Coronary artery (tissue), 2 donors: ENCODE data around the gene ADRM1.
A peak's percentile ranks its signal among the peaks of the same experiment; 100 is the strongest.

ENCODE experiments used
- DNase-seq: peaks from one replicate; pipeline ENCODE4 v3.0.0-alpha.2; 2017; ENCODE audit warnings: low spot score
- H3K27ac ChIP-seq, 2 donors: fragments of 200-600 bp; sonication (generic); one replicate each; pipeline ENCODE4 v1.5.1; 2016 to 2019
- H3K4me3 ChIP-seq: fragments of 200-600 bp; sonication (generic); 2 replicates; pipeline ENCODE4 v1.5.1; 2016; ENCODE audit warnings: mild to moderate bottlenecking, moderate library complexity
- TF ChIP-seq, protein P1 (sequence below): fragments of 200-600 bp; sonication (generic); IDR thresholded peaks from one replicate; pipeline ENCODE4 v1.5.1; 2019; ENCODE audit warnings: antibody characterized with exemption

Gene ADRM1

DNA sequence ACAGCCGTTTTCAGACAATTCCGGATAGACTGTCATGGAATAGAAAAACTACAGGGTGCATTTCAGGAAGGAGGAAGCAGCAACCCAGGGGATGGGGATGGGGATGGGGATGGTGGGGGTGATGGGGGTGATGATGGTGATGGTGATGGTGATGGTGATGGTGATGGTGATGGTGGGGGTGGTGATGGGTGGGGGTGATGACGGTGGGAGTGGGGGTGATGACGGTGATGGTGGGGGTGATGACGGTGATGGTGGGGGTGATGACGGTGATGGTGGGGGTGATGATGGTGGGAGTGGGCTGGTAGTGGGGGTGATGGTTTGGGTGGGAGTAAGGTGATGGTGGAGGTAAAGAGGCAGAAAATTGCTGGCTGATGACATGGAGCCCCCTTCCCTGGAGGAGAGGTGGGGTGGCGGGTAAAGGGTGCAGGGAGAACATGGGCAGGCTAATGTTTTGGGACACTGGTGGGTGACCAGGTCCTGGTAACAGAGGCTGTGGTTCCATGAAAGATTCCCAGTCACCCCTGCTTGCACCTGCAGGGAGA is 46.8 kb downstream of the ADRM1 start:
- TF ChIP-seq, protein P1, sequence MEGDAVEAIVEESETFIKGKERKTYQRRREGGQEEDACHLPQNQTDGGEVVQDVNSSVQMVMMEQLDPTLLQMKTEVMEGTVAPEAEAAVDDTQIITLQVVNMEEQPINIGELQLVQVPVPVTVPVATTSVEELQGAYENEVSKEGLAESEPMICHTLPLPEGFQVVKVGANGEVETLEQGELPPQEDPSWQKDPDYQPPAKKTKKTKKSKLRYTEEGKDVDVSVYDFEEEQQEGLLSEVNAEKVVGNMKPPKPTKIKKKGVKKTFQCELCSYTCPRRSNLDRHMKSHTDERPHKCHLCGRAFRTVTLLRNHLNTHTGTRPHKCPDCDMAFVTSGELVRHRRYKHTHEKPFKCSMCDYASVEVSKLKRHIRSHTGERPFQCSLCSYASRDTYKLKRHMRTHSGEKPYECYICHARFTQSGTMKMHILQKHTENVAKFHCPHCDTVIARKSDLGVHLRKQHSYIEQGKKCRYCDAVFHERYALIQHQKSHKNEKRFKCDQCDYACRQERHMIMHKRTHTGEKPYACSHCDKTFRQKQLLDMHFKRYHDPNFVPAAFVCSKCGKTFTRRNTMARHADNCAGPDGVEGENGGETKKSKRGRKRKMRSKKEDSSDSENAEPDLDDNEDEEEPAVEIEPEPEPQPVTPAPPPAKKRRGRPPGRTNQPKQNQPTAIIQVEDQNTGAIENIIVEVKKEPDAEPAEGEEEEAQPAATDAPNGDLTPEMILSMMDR = no peak
- Histone ChIP-seq H3K4me3 (no peak overlapping the region), H3K27ac (peak overlapping the region in 1 of 2 donors; percentile 95)
- no peak for DNase-seq

DNA sequence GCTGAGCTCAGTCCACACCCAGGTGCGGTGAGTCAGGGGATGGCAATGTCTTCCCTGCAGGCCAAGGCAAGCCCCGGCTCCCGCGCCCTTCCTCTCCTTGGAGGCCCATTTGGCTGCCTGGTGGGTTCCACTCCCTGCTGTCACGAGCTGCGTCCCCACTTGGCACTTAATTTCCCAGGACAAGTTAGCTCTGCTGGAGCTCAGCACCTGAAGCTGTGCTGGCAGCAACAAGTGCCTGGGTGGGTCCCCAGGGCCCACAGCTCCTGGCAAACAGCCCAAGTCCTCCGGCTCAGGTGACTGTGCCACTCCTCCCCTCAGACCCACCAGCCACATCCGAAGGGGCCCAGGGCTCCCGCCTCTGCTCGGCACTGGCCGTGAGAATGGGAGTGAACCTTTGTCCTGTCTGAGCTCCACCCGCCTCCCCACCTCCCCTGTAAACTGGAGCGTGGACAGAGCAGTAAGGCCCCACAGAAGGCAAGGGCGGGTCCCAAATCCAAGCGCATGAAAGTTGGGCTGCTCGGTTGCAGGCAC is 47.4 kb downstream of the ADRM1 start:
- DNase-seq = no peak
- TF ChIP-seq, protein P1 = no peak
- Histone ChIP-seq H3K27ac (peak overlapping the region; percentile 19 to 95), H3K4me3 (no peak overlapping the region)

DNA sequence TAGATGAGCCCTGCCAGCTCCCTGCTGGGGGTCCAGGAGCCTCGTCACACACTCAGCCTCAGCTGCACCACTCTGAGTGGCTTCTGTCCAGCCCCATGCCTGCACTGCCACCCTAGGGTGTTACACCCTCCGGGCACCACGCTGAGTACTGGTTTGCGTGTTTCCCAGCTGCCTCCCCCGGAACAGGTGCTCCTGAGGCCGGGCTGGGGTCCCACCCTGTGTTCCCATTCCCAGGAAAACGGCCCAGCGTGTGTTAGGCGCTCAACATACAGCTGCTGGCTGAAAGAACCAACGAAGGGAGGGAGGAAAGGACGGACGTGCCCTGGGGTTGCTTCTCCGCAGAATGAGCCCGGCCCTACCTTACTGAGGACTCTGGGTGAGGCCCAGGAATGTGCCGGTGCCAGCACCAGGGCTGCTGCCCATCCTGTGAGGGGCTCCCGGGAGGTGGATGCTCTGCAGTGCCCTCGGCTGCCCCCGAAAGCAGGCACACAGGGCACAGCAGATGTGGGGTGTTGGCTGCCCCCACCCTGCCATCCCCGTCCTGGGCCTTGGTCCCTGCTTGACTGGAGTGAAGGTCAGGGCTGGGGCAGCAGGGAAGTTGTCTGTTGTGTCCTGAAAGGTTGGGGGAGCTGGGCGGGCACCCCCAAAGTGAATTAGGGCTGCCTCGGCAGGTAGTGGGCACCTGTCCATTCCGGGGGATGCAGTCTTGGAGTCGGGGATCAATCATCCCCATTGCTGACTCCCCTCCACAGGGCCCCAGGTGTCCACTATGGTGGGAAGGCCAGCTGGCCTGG is 48.0 kb downstream of the ADRM1 start:
- no peak overlapping the region for H3K4me3 ChIP-seq
- no peak for DNase-seq
- TF ChIP-seq, protein P1 = no peak
- peak overlapping the region; percentile 19 to 95 for H3K27ac ChIP-seq

DNA sequence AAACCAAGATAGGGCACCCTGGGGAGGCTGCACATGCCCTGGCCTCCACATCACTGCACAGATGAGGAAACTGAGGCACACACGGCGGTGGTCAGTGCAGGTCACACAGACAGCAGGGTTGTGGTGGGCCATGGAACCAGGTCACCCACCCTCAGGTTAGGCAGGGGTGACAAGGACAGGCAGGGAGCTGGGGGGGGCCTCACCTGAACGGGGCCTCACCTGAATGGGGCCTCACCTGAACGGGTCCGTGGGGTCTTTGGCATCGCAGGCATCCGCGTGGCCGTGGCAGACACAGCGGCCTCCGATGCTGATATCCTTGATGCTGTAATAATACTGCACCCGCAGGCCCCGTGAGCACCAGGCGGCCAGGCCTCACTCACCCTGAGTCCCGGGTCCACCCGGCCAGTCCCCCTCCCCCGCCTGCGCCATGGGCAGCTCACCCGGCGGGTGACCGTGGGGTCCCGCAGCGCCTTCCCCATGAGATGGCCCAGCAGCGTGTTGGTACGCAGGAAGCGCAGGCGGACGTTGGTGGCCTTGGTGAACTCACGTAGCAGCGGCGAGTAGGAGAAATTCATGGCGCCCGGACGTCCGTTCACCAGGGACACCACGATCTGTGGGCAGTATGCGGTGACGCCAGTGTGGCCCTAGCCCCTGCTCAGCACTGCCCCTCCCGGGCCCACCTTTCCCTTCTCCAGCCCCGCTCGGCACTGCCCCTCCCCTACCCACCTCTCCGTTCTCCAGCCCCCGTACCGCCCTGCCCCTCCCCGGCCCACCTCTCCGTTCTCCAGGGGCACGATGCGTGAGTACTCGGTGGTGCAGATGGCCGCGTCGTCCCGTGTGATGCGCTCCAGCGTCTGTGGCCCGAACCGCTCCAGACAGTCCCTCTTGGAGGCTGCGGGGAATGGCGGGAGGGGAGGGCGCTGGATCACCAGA is 48.9 kb downstream of the ADRM1 start:
- Histone ChIP-seq H3K27ac (peak overlapping the region; percentile 95 to 99), H3K4me3 (no peak overlapping the region)
- DNase-seq = no peak
- TF ChIP-seq, protein P1 = no peak

DNA sequence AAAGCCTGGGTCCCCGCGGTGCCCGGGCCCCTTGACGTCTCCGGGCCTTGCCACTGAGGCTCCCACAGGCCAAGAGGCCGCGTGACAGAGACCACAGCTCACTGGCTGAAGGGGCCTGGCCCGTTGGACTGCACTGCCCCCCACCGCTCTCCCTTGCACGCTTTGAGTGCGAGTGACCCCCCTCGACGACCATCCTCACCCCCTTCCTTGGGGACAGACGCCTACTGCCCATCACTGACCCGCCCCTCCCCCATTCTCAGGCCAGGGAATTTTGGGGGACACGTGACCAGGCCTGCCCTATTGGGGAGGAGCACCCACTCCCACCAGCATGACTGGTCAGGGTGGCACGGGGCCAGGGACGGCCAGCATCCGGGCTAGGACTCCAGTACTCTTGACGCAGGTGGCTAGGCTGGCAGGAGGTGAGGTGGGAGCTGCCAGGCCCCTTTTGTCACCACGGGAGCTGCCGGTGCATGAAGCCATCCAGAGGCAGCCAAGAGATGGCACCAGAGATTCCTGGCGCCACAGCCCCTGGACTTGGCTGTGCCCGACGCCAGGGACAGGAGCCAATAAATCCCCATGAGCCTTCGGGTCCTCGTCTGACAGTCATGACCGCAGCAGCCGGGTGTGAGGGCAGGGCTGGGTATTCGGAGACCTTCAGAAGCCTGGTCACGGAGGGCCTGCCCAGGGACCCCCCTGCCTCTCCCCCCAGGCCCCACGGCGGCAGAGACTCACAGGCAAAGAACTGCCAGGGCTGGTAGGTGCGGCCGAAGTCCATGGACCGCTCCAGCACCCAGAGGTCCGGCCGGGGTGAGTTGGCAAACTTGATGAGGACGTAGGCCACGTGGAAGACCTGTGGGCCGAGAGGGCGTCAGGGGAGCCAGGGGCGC is 49.8 kb downstream of the ADRM1 start:
- peak; percentile 93 for DNase-seq
- Histone ChIP-seq H3K27ac (peak overlapping the region; percentile 95 to 99), H3K4me3 (peak overlapping the region; percentile 11)
- TF ChIP-seq, protein P1 = no peak
